Activated T-cell treated with anti-CD3 and anti-CD28 coated beads for 24 hours (primary cell): ENCODE measurements around the gene SLC16A8.

Experiments
- DNase-seq: peaks from one replicate; pipeline ENCODE4 v3.0.0-alpha.2; 2020; ENCODE audit warnings: low read depth

SLC16A8 gene

DNA sequence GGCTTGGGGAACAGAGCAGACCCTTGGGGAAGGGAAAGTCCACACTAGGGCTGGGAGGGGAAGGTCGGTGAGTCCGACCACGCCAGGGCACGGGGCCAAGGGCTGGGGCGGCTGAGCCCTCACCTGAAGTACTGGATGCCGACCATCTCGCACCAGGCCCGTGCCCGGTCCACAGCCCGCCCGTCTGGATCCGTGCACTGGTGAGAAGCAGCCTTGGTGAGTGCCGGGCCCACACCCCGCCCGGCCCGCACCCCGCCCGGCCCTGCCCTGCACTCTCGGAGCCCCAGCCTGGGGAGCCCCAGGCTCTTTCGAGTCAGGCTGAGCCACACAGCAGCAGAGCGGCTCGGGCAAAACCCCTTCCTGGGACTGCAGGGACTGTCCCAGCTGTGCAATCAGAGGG lies 28.4 kb upstream of the SLC16A8 start:
- DNase-seq = no peak

DNA sequence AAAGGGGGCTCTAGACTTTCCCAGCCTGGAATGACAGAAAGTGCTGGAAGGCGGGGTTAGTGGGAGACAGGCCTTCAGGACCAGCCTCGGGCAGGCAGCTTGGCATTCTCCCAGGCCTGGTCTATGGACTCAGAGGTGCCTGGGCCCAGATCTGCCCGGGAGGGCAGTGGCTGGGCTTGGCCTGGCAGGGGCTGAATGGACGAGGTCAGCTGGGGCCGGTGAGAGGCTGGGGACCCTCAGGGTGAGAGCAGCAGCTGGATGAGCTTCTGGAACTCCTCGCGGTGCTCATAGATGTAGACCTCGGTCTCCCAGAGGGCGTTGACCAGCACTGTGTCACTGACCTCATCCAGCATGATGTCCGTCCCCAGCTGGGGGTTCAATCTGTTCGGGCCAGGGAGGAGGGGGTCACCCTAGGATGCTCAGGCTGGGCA lies 28.0 kb upstream of the SLC16A8 start:
- no peak for DNase-seq

DNA sequence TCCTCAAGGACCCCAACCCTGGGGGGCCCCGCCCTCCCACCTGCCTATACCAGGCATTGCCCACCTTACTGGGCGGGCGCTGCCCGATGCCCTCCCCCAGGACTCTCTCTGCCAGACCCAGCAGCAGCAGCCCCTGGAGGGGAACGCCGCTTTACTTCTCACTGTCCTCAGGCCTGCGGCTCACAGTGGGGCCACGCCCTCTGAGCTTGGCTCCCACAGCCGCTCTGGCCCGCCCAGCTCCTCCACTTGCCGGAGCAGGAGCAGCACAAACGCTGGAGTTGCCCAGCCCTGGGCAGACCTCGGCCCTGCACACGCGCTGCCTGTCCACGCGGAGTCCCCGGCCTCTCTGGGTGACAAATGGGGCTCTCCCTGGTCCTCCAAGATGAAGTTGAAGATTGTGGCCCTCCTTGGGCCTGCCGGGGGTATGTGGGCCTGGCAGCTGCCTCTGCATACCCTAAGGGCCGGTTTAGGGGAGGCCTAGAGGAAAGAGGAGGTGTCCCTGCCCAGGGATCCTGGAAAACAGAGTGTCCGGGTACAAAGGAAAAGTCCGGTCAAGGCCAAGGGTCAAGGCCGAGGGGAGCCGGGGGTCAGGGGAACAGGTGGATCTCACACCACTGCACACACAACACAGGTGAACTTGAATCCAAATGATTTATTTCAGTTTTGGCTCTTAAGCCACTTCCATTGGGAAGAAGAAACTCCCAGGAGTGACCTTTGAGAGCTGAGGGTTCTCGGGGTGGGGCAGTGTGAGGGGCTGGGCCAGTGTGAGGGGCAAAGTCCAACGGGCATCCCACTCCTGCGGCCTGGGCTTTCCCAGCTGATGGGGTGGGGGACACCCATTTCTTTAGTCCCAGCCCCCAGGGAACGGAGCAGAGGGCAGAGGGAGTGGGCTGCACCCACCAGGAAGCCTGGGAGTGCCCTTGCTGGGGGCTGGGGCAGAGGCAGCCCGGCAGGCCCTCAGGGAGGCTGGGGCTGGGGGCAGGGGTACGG lies 27.2 kb upstream of the SLC16A8 start:
- DNase-seq = no peak

DNA sequence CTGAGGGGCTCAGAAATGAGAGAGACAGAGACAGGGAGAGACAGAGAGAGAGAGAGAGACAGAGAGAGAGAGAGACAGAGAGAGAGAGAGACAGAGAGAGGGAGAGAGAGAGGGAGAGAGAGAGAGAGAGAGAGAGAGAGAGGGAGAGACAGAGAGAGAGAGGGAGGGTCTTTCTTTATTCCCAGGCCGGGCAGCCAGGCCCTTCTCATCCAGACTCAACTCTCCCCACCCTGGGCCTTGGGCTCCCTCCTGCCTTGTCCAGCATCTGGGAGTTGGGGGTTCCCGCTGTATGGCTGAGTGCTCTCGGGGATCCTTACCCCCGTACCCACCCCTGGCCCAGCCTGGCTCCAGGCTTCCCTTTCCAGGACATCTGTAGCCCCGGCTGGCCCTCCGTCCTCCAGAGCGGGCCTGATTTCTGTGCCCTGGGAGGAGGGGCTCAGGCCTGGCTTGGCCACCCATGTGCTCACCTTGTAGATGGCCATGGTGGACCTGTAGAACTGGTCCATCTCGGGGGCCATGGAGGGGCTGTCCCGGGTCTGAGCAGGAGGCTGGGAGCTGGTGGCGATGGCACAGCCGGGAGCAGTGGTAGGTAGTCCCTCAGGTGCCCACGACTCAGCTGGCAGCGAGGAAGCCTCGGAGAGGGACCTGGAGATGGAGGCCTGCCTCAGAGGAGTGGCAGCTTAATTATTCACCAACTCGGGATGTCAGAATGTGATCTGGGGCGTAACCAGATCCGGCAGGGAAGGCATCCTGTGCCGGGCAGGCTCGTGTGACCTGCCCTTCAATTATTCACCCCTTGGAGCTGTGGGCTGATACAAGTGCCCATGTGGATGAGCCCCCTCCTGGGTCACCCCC lies 26.3 kb upstream of the SLC16A8 start, which contains the start of gene BAIAP2L2:
TSS of gene BAIAP2L2 (minus strand) at position 677 of the 855 bp plus-strand sequence. CDS start at position 518, 159 bp downstream.
- no peak for DNase-seq

DNA sequence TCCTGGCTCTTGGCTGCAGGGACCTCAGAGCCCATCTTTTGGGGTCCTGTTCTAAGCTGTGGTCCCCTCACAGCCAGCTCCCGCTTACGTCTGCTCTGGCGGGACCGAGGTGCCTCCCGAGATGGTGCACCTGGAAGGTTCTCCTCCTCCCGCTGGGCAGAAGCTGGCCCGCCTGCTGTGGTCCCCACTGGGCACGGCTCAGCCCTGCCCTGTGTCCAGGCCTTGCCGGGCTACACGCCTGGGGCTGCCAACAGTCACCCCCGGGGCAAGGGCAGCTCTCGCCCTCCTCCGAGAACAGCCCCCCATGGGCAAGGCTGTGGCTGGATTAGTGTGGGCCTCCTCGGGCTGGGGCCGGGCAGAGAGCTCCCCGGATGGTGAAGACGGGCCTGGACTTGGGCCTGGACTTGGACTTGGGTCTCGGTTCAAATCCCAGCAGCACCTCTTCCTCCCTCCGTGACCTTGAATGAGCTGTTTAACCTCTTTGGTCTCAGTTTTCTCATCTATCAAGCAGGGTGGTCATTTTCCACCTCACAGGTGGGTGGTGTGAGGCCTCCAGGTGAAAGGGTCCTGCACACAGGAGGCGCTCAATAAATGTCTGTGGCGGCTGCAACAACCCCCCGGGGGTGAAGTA lies 25.5 kb upstream of the SLC16A8 start:
- DNase-seq = no peak

DNA sequence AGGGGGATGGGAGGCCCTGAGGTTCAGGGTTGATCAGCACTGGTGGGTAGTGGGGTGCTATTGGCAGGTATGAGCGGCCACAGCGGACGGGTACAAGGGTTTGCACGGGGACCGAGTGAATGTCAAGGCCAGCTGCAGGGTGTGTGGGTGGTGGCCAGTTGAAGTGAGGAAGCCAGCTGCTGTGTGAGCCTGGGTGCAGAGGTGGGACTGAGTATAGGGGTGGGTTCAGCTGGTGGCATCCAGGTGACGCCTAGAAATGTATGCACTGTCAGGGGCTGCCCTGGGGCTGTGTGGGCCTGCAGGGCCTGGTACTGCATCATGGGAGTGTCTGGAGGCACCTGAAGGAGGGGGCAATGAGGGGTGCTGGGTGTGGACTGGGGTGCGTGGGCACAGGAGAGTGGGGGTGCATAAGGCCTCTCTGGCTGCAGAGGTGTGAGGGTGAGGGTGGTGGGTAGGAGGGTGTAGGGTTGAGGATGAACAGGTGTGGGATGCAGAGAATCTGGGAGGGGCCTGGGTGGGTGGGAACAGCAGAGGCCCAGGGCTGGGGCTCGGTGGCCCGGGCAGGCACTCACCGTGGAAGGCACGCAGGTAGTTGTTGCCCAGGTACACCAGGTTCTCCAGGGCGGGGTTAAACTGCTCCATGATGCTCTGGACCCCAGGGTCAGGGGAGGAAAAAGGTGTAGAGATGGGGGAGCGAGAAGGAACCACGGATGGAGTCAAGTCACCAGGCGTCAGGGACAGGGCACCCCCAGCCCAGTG lies 24.8 kb upstream of the SLC16A8 start:
- DNase-seq = no peak

DNA sequence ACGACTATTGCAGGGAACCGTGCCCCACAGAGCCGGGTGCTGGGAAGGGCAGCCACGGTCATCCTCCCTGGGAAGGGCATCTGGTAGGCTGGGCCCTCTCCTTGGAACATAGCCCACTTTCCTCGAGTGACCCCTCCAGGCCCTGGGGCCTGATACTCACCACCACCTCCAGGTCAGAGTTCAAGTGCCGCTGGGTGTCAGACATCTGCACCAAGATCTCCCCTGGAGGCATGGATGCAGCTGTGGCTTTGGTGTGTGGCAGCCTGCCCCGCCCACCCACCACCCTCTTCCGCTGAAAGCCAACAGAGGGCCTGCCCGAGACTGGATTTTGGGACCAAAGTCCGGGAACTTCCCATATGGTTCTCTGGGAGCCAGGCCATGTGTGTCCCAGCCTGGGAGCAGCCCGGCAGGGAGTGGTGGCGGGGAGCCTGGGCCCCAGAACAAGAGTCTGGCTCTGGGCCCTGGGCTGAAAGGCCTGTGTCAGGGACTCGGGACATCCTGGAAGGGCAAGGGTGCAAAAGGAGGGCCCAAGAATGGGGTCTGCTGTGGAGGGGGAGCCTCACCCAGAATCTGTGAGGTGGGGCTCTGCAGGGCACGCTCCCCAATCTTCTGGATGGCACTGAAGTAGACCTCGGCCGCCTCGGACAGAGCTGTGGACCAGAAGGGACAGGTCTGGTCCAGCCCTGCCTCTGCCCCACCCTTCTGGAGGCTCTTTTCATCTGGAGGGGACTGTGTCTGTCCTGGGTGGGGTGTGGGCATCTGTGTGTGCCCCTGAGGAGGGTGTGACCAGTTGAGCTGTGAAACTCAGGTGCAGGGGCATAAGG lies 23.9 kb upstream of the SLC16A8 start:
- DNase-seq = no peak

DNA sequence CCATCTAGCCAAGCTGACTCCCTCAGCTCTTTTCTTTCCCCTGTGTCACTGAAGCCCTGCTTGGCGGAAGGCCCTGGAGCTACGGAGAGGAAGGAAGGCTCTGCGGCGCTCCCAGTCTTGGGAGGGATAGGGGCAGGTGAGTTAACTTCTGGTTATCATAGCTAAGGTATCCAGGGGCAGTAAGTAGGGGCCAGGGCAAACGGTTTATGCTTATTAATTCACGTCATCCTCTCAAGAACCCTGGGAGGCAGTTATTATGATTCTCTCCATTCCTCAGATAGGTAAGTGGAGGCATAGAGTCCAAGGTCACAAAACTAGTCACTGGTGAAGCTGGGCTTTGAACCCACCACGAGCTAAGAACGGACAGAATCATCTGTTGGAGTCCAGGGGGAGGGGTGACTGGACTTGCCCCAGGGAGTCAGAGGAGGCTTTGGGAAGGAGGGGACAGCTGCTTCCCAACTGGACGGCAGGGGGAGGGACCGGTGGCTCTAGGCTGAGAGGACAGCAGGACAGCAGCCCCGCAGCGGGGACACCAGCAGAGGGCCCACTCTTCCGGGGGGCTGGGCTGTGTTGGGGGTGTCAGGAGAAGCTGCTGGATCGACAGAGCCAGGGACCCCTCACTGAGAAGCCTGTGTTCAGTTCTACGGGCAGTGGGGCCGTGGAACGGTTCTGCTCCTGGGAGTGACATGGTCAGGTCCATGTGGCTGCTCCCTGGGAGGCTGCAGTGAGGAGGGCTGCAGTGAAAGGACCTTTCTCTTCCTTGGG lies 23.0 kb upstream of the SLC16A8 start:
- no peak for DNase-seq

DNA sequence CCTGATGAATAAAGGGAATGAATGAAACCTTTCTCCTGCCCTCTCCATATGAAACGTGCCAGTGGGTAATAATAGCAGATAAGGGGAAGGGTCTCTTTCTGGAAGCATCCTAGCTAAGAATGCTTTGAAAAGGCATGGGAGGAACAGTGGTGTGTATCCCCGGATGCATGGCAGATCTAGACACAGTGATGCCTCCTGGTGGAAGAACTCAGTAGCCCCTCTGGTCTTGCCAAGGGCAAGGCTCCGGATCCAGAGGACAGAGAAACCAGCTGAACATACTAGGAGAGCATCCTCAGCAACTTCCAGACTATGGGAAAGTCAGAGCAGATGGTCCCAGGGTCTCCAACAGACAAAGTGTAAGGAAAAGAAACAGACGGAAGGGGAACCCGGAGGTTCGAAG lies 20.1 kb upstream of the SLC16A8 start:
- no peak for DNase-seq

DNA sequence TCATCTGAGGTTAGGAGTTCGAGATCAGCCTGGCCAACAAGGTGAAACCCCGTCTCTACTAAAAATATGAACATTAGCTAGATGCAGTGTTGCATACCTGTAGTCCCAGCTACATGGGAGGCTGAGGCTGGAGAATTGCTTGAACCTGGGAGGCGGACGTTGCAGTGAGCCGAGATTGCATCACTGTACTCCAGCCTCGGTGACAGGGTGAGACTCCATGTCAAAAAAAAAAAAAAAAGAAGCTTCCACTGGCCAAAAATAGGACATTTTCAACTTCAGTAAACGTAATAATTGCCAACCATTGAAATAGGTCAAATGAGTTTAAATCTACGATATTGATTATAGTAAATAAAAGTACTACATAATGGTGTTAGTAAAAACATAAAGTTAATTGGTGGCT lies 19.7 kb upstream of the SLC16A8 start:
- DNase-seq = no peak

DNA sequence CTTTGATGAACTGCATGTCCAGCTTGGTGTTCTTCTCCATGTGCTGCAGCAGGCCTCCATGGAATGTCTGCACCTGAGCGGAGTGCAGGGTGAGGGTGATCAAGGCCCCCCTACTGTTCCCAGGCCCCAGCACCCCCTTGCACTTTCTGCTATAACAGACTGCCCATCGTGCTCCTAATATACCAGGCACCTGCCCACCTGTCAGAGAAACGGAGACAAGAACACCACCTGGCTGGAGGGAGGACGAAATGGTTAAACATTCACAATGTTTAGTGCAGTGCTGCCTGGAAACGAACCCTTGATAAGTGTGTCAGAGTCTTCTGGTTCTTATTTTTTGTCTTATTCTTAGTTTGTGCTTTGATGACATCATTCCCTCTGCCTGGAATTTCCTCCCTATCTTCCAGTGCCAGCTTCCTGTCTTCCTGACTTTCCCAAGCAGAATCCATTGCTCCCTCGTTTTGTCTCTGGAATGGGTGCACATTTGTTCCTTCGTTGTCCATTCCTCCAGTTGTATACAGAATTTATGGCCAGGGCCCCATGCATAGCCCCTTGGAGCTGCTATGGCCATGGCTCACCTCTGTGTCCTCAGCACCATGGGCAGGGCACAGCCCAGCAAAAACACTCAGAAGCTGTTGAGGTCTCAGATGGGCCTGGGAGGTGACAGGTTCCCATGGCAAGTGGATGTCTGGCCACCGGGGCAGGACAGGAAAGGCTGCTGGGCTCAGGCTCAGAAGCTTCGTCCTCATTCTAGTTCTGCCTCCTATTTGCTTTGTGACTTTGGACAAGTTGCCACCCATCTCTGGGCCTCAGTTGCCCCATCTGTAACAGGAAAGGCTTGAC lies 14.6 kb upstream of the SLC16A8 start:
- DNase-seq = no peak

DNA sequence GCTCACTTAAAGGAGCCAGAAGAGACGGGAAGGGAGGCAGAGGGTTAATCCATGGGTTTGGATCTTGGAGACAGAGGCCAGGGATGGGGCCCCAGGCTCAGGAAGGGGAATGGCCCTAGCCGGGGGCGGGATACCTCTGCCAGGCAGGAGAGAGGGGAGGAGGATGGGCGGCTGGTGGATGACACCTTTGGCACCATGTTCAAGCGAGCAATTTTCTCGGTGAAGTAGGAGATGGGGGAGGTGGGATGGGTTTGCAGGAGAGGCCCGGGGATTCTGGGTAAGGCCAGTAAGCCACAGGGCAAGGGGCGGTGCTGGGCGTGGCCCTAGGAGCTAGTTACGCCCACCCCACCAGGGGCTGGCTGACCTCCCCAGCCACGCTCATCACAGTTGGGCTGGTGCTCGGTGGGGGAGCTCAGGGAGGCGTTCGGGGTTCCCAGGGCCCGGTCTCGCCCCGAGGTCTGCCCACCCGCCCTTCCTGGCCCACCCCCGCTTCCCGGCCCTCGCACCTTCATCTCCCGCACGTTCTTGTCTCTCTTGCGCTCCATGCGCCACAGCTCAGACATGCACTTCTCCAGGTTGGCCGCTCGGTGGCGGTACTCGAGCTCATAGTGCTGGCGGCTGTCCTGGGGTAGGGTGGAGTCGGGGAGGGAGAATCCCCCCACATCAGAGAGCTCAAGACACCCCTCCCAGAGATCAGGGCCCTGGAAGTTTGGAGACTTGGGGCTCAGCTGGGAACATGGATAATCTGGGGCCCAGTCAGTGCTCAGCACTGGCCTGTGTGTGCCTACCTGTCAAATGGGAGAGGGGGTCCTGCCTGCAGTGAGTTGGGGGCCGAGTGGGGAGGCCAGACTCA lies 13.8 kb upstream of the SLC16A8 start:
- no peak for DNase-seq

DNA sequence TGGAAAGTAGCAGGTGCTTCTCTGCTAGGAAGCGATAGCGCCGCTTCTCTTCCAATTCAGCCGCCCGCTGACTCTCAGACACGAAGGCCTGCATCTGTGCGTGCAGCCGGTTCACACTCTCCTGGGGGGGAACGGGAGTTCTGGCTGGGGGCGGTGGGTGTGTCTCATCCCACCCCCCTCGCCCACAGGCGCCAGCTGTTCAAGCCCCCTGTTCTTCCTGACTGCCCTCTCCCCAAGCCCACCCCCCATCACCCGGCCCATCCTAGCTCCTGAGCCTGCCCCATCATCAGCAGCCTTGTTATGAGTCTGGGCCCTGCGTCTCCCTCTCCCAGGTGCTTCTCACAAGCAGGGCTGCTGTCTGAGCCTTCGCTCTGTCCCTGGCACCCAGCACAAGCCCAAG lies 13.1 kb upstream of the SLC16A8 start:
- no peak for DNase-seq

DNA sequence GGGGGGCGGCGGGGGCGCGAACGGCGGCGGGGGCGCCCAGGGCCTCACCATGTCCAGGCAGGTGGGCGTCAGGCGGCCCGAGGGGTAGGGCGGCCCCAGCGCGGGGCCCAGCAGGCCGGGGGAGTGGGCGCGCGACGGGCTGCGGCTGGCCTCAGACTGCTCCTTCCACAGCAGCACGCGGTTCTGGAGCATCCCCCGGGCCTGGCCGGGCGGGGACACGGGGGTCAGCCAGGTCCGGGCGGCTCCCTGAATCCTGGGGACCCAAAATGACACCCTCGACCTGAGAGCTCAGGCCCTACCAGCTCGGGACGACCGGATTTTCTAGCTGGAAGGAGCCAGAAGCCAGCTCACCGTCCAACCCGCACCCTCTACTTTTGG lies 5.5 kb upstream of the SLC16A8 start:
- no peak for DNase-seq

DNA sequence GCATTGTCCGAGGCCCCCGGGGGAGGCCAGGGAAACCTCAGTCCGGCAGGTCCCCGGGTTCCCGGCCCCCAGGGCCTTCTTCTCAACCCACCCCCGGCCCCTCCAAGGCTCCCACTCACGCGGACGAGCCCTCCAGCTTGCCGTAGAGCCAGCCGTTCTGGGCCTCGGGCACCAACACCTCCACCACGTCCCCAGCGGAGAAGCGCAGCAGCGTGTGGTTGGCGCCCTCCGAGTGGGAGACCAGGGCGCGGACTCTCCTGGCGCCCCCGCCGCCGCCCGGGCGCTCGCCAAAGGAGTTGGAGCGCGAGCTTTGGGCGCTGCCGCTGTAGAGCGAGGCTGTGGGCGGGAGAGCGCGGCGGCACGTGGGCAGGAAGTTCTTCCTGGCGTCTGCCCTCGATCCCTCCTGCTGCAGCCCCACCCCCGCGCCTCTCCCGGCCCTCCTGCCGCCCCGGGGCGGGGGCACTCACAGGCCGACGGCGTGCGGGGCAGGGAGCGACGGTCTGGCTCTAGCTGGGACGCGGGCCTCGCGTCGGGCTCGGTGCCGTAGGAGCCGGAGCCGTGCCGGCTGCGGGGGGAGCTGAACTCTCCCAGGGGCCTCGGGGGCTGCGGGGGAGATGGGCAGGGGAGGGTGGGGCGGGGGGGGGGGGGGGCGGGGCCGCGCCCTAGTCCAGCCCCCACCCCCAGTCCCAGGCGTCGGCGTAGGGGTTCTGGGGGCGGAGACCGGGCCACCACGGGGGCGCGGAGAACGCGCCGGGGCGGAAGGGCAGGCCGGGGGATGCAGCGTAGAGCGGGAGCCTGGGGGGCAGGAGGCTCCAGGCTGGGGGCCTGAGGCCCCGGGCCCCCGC lies 4.9 kb upstream of the SLC16A8 start:
- DNase-seq = no peak

DNA sequence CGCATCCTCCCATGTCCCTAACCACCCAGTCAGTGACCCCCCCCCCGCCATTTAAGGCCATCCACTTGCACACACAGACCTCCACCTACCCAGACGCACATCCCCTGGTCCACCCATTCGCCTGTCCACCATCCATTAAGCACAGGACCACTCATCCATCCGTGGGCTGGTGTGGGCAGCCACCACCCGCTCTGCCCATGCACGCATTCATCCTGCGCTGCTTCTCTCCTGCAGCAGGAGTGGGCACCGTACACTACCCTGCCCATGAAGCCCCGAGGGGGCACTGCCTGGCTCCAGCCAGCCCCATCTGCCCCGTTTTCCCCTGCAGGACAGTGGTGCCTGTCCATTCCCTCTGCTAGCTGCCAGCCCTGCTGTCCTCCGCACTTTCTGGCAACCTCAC lies 3.9 kb upstream of the SLC16A8 start:
- DNase-seq = no peak

DNA sequence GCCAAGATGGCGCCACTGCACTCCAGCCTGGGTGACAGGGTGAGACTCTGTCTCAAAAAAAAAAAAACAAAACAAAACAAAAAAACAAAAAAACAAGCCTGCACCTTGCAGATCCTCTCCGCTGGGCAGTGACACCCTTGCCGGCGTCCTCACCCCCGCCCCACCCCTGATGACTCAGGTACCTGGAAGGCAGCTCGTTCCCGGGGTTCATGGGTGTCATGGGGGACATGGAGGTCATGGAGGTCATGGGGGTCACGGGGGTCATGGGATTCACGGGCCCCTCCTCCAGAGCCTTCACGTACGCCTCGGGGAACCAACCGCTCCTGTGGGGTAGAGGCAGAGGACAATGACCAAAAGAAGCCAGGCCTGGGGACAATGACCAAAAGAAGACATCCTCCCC lies 3.0 kb upstream of the SLC16A8 start:
- no peak for DNase-seq
